ENCODE measurements around the gene RAB3IL1.

Gene RAB3IL1

DNA sequence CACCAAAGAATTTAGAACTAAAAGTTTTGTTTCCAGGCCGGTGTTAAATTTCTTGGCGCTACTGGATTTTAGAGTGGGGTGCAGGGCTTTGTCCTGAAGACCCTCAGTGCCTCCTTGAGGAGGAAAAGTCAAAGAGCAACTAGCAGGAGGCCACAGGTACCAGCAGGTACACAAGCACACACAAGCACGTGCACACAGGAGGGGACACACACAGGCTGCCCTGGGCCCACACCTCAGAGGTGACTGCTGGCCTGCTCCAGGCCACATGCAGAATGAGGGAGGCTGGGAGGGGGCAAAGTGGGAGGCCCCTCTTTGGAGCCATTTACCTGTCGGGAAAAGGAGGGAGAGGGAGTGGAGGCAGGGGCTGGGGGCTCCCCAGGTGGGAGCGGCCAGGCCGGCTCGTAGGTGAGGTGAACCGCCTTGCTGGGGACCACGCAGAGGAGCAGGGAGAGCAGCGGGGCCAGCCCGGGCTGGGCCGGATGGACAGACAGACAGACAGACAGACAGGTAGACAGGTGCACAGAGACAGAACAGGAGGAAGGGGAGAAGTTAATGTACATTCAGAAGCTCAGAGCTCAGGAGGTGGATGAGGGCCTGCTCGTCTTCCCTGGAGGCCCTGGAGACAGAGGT lies 12.2 kb downstream of the RAB3IL1 start:
- Histone ChIP-seq H4K20me1 (no peaks in the 10 kb centered on the region), H3K27me3 (no peaks in the 10 kb centered on the region), H3K9ac (no peak overlapping the region), H3K4me1 (peaks cover 56% of the 10 kb centered on the region), H3K4me3 (no peak overlapping the region), H3K4me2 (0 out of 2 replicates have a peak overlapping the region, but pooled peaks have one; percentile 22), H3K36me3 (no peaks in the 10 kb centered on the region), H3K27ac (0 out of 2 replicates have a peak overlapping the region, but pooled peaks have one; percentile 85), H3K9me3 (no peaks in the 10 kb centered on the region)
- TF ChIP-seq Cebpa-rat (IDR thresholded peaks at IDR 0.05), result no peak

DNA sequence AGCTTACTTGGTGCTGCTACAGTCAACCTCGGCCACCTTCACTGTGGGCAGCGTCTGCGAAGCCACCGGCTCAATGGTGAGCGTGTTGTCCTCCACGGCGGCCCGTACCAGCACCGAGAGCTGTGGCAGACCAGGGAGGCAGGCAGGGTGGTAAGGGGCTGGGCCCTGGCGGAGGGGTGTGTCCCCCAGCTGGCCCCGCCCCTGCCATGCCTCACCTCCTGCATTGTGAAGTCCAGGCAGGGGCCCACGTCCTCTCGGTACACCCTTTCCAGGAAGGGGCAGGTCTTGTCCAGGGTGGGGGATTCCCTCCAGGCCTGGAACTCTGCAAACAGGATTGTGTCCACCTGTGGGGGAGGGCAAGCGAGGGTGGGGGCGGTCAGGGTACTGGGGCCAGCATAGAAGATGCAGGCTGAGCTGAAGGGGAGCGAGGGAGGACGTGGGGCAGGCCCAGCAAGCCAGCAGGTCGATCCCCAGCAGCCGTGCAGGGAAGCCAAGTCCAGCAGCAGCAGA lies 12.8 kb downstream of the RAB3IL1 start:
- Histone ChIP-seq H4K20me1 (no peaks in the 10 kb centered on the region), H3K9ac (no peak overlapping the region), H3K27ac (no peak overlapping the region), H3K27me3 (no peaks in the 10 kb centered on the region), H3K4me2 (peak overlapping the region; percentile 22; the same call in 1 of the 2 replicates), H3K4me1 (peaks cover 57% of the 10 kb centered on the region), H3K9me3 (no peaks in the 10 kb centered on the region), H3K36me3 (no peaks in the 10 kb centered on the region), H3K4me3 (no peak overlapping the region)
- no peak for TF ChIP-seq Cebpa-rat (IDR thresholded peaks at IDR 0.05)

DNA sequence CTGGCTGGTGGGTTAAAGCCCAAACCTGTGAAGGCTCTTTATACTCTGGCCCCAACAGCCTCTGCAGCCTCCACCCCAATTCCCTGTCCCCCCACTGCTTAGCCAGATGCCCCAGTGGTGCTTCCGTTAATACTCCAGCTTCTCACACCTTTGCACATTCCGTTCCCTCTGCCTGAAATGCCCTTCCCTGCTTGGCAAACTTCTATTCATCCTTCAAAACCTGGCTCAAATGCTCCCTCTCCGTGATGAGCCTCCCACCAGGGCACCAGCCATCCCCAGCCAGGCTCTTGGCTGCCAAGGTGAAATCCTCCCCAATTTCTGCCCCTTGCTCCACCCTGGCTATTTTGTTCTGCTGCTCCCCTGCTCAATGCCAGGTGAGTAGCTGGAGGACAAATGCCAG lies 13.5 kb downstream of the RAB3IL1 start:
- no peak overlapping the region for H3K27ac ChIP-seq
- H3K27me3 ChIP-seq, result no peaks in the 10 kb centered on the region
- H3K9ac ChIP-seq, result no peak overlapping the region
- no peaks in the 10 kb centered on the region for H4K20me1 ChIP-seq
- no peak for TF ChIP-seq Cebpa-rat (IDR thresholded peaks at IDR 0.05)
- no peaks in the 10 kb centered on the region for H3K9me3 ChIP-seq
- no peak overlapping the region for H3K4me3 ChIP-seq
- H3K4me2 ChIP-seq, result peak overlapping the region; percentile 22; the same call in 1 of the 2 replicates
- peaks cover 57% of the 10 kb centered on the region for H3K4me1 ChIP-seq
- H3K36me3 ChIP-seq, result no peaks in the 10 kb centered on the region

DNA sequence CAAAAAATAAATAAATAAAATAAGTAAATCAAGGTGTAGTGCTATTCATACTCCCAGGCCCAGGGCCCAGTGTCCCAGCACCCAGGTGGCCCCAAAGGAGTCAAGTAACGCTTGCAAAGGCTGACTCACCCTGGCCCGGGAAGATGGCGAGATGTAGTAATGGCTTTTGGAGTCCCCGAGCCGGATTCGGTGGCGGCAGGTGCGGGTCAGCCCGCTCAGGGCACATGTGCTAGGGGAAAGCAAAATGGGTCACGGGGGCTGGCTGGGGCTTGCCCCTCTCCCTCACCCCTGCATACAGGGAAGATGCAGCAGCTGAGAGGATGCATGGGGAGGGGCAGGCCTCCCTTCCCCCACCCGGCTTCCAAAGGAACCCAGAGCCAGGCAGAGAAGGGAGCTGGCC lies 15.1 kb downstream of the RAB3IL1 start:
- Histone ChIP-seq H3K4me3 (no peak overlapping the region), H3K27me3 (no peaks in the 10 kb centered on the region), H4K20me1 (no peaks in the 10 kb centered on the region), H3K4me2 (no peak overlapping the region), H3K9me3 (no peaks in the 10 kb centered on the region), H3K36me3 (no peaks in the 10 kb centered on the region), H3K9ac (no peak overlapping the region), H3K27ac (no peak overlapping the region), H3K4me1 (peaks cover 54% of the 10 kb centered on the region)
- no peak for TF ChIP-seq Cebpa-rat (IDR thresholded peaks at IDR 0.05)

DNA sequence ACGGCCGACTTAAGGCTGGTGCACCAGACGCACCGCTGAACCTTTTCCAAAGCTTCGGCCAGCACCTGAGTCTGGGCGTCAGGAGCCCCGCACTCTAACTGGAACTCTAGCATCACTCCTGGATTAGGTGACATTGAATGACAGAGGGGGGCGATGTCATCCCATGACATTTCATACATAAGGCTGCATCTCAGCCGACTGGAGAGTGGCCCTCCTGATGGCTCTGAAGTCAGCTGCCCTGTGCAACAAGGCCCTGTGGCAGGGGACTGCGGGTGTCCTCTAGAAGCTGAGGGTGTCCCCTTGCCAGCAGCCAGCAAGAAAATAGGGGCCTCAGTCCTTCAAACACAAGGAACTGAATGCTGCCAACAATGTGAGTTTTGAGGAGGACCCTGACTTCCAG lies 16.0 kb downstream of the RAB3IL1 start:
- no peaks in the 10 kb centered on the region for H3K36me3 ChIP-seq
- H3K4me1 ChIP-seq, result peaks cover 44% of the 10 kb centered on the region
- H3K9me3 ChIP-seq, result no peaks in the 10 kb centered on the region
- no peak overlapping the region for H3K27ac ChIP-seq
- TF ChIP-seq Cebpa-rat (IDR thresholded peaks at IDR 0.05), result no peak
- H3K4me2 ChIP-seq, result no peak overlapping the region
- no peaks in the 10 kb centered on the region for H3K27me3 ChIP-seq
- H3K4me3 ChIP-seq, result no peak overlapping the region
- no peaks in the 10 kb centered on the region for H4K20me1 ChIP-seq
- H3K9ac ChIP-seq, result no peak overlapping the region

DNA sequence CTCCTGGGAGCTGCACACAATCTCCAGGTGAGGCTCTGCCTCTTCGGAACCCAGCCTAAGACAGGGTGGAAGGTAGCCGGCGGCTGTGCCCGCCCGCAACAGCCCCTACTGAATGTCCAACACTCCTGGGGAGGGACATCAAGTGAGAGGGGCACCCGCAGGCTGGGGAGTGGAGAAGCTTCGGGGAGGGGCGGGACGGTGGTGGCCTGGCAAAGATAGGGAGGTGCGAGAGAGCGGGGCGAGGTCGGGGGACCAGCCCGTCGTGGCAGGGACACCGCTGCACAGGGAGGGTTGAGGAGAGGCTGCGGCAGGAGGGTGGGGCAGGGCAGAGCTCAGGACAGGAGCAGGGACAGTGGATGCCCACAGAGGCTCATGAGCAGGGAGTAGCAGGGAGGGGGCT lies 17.1 kb downstream of the RAB3IL1 start:
- Histone ChIP-seq H3K9ac (no peak overlapping the region), H3K9me3 (no peaks in the 10 kb centered on the region)
- no peak for TF ChIP-seq Cebpa-rat (IDR thresholded peaks at IDR 0.05)

DNA sequence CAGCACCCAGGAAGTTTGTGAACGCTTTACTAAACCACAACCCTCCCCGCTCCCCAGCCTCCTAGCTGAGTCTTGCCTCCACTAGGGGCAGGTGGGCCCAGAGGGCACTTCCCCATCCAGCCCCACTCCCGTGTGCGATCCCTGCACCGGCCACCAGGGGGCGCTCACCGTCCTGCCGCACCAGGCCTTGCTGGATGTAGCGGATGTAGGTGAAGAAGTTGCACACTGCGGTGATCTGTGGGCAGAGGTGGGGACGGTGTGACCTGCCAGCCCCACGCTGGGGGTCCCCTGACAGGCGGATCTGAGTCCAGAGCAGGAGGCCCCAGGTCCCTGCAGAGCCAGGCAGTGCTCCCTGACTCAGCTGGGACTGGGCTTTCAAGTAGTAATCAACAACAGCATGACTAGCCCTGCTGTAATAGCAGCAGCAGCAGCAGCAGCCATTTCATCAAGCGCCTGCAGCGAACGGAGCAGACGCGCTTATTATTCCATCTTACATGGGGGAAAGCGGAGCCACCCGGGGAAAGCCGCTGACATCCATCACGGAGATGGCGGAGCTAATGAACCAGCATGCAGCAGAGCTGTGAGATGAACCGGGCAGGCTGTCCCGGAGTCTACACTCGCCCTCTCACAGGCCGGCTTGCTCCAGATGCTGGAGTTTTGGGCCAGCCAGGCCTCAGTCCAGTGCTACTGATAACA lies 18.1 kb downstream of the RAB3IL1 start:
- Histone ChIP-seq H3K4me2 (0 out of 2 replicates have a peak overlapping the region, but pooled peaks have one; percentile 27), H3K27ac (no peak overlapping the region), H3K36me3 (no peaks in the 10 kb centered on the region), H4K20me1 (no peaks in the 10 kb centered on the region), H3K27me3 (no peaks in the 10 kb centered on the region), H3K4me1 (peaks cover 23% of the 10 kb centered on the region), H3K9me3 (no peaks in the 10 kb centered on the region), H3K4me3 (no peak overlapping the region), H3K9ac (no peak overlapping the region)
- no peak for TF ChIP-seq Cebpa-rat (IDR thresholded peaks at IDR 0.05)

More for the DNA sequence above, 17.1 kb downstream of the RAB3IL1 start:
- peaks cover 33% of the 10 kb centered on the region for H3K4me1 ChIP-seq
- no peak overlapping the region for H3K4me3 ChIP-seq
- H3K27ac ChIP-seq, result no peak overlapping the region
- no peak overlapping the region for H3K4me2 ChIP-seq
- no peaks in the 10 kb centered on the region for H3K36me3 ChIP-seq
- no peaks in the 10 kb centered on the region for H4K20me1 ChIP-seq
- no peaks in the 10 kb centered on the region for H3K27me3 ChIP-seq

DNA sequence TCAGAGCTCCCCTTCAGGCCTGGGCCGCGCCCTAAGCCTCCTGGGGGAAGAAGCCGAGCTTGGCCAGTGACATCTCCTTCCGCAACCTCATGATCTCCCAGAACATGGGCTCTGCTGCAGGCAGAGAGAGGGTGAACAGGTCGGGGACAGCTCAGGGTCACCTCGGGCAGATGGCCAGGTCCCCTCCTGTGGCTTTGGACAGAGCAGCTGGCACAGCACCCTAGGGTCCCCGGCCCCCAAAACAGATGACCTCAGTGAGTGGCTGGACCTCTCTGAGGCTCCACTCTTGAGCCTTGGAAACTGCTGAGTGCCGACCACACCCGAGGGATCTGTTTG lies 19.2 kb downstream of the RAB3IL1 start:
- H3K27me3 ChIP-seq, result no peaks in the 10 kb centered on the region
- H3K9ac ChIP-seq, result no peak overlapping the region
- peak overlapping the region; percentile 40; the same call in 1 of the 2 replicates for H3K4me2 ChIP-seq
- no peaks in the 10 kb centered on the region for H3K36me3 ChIP-seq
- no peak for TF ChIP-seq Cebpa-rat (IDR thresholded peaks at IDR 0.05)
- no peaks in the 10 kb centered on the region for H4K20me1 ChIP-seq
- H3K4me1 ChIP-seq, result peaks cover 21% of the 10 kb centered on the region
- no peaks in the 10 kb centered on the region for H3K9me3 ChIP-seq
- no peak overlapping the region for H3K4me3 ChIP-seq
- H3K27ac ChIP-seq, result 0 out of 2 replicates have a peak overlapping the region, but pooled peaks have one; percentile 22

DNA sequence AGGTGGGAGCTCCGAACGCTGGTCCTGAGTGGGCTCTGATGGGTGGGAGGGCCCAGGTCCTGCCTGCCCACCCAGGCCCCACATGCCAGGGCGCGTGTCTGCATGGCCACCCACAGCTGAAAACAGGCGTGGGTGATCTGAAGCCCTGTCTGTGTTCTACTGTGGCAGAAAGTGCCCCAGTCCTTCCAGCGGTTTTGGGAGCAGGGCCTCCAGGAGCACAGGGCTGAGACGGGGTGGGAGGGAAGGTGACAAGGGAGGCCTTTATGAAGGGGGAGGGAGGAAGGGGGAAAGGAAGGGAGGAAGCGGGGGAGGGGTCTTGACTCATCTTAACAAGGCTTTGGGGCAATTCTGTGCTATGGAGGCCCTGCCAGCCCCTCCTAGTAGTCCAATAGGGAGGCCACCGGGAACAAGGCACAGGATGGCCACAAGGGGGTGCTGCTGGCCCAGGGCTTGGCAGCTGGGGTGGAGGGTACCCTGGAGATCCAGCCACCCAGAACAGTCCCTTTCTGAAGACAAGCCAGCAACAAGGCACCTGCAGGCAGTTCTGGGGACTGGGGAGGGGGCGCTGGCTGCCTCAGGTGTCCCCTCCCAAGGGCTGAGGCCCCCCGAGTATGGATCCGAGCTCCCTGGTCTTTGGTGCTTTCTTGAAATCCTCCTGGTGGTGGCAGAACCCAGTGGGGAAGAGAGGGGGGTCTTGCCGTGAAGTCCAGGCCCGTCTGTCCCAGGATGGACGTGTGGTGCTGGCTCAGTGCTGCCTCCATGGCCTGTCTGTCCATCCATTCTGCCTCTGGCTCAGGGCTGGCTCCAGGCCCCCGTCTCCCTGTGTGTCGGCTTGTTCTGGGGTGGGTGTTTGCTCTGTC lies 19.7 kb downstream of the RAB3IL1 start:
- H3K4me1 ChIP-seq, result peaks cover 21% of the 10 kb centered on the region
- H4K20me1 ChIP-seq, result no peaks in the 10 kb centered on the region
- 0 out of 2 replicates have a peak overlapping the region, but pooled peaks have one; percentile 22 for H3K27ac ChIP-seq
- TF ChIP-seq Cebpa-rat (IDR thresholded peaks at IDR 0.05), result no peak
- H3K9me3 ChIP-seq, result no peaks in the 10 kb centered on the region
- no peak overlapping the region for H3K9ac ChIP-seq
- H3K4me2 ChIP-seq, result peak overlapping the region; percentile 40; the same call in 1 of the 2 replicates
- H3K36me3 ChIP-seq, result no peaks in the 10 kb centered on the region
- no peak overlapping the region for H3K4me3 ChIP-seq
- no peaks in the 10 kb centered on the region for H3K27me3 ChIP-seq

Data from BLaER1 (cell line).